ENCODE results near the gene METTL17. TPM values are rescaled to one million over a fixed set of nuclear protein-coding genes. Genes with fewer than 3 reads are reported as not detected.
"Not testable (repeated sequence)": the region's sequence is repeated elsewhere in the genome, so short reads cannot be mapped to it uniquely, and the experiment has no call there.

The METTL17 gene
- total RNA-seq, 1 experiment from 2014 or later: 80.5 TPM

- DNase-seq (ENCODE audit: extremely low read depth, low read depth): no peak
Measured at GRCh38 chr14:21023817-21024584, 34.2 kb downstream of the METTL17 start.

- peak; percentile 31 for DNase-seq (ENCODE audit: extremely low read depth, low read depth)
Measured at GRCh38 chr14:21024585-21025370, 35.0 kb downstream of the METTL17 start, which contains the start of gene NDRG2. Gene NDRG2 (minus strand): TSS chr14:21025061. CDS start chr14:21023315, 1,746 bp downstream.

- no peak for DNase-seq (ENCODE audit: extremely low read depth, low read depth)
Measured at GRCh38 chr14:21025371-21026273, 35.8 kb downstream of the METTL17 start.

GRCh38 chr14:21026274-21026987 is 36.7 kb downstream of the METTL17 start:
- no peak for DNase-seq (ENCODE audit: extremely low read depth, low read depth)

GRCh38 chr14:21026988-21027315 is 37.2 kb downstream of the METTL17 start:
- no peak for DNase-seq (ENCODE audit: extremely low read depth, low read depth)

GRCh38 chr14:21029917-21030316 is 40.1 kb downstream of the METTL17 start, which contains the start of gene TPPP2:
Gene TPPP2 (plus strand): TSS chr14:21030217. CDS start chr14:21030582, 365 bp downstream.
- no peak for DNase-seq (ENCODE audit: extremely low read depth, low read depth)

- DNase-seq (ENCODE audit: extremely low read depth, low read depth): no peak
Measured at GRCh38 chr14:21030531-21030930, 40.8 kb downstream of the METTL17 start.

- no peak for DNase-seq (ENCODE audit: extremely low read depth, low read depth)
Measured at GRCh38 chr14:21032326-21033132, 42.7 kb downstream of the METTL17 start.

- DNase-seq (ENCODE audit: extremely low read depth, low read depth): no peak
Measured at GRCh38 chr14:21033133-21033698, 43.4 kb downstream of the METTL17 start.

- DNase-seq (ENCODE audit: extremely low read depth, low read depth): no peak
Measured at GRCh38 chr14:21034707-21035106, 44.9 kb downstream of the METTL17 start, which contains the start of gene RNASE13. Gene RNASE13 (minus strand): TSS chr14:21034807. CDS start chr14:21034288, 519 bp downstream.

GRCh38 chr14:21036751-21037150 is 47.0 kb downstream of the METTL17 start:
- no peak for DNase-seq (ENCODE audit: extremely low read depth, low read depth)

- no peak for DNase-seq (ENCODE audit: extremely low read depth, low read depth)
Measured at GRCh38 chr14:21037156-21037555, 47.4 kb downstream of the METTL17 start.

- DNase-seq (ENCODE audit: extremely low read depth, low read depth): no peak
Measured at GRCh38 chr14:21038441-21039422, 49.0 kb downstream of the METTL17 start.

GRCh38 chr14:21039585-21040369 is 50.0 kb downstream of the METTL17 start:
- DNase-seq (ENCODE audit: extremely low read depth, low read depth): peak; percentile 64

GRCh38 chr14:21040370-21040925 is 50.7 kb downstream of the METTL17 start:
- no peak for DNase-seq (ENCODE audit: extremely low read depth, low read depth)

- not testable (repeated sequence) for DNase-seq (ENCODE audit: extremely low read depth, low read depth)
Measured at GRCh38 chr14:21040941-21041340, 51.2 kb downstream of the METTL17 start.

Data from NCI-H460 (cell line).